GM21529 (cell line): ENCODE results near the gene ATXN10.
"Not testable (repeated sequence)": the region's sequence is repeated elsewhere in the genome, so short reads cannot be mapped to it uniquely, and the experiment has no call there.

ENCODE experiments used
- ATAC-seq: cut with Tn5 transposase; IDR thresholded peaks from one replicate; pipeline ENCODE4 v1.9.1; 2021; ENCODE audit not compliant: unreplicated experiment

Gene ATXN10

DNA sequence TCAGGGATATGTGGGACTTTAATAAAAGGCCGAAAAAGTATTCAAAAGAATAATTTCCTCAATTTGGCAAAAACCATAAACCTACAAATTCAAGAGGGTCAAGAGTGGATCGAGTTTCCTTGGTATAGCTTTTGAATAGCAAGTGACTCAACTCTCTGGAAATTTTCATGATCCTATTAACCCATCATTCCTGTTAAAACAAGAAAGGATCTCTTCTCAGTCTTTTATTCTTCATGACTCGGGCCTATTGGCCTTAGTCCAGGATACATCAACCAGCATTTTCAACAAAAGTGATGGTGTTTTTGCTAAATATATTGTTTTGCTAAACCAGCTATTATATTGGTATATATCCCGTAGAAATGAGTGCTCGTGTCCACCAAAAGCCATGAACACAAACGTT is 110.3 kb downstream of the ATXN10 start:
- ATAC-seq, result no peak

DNA sequence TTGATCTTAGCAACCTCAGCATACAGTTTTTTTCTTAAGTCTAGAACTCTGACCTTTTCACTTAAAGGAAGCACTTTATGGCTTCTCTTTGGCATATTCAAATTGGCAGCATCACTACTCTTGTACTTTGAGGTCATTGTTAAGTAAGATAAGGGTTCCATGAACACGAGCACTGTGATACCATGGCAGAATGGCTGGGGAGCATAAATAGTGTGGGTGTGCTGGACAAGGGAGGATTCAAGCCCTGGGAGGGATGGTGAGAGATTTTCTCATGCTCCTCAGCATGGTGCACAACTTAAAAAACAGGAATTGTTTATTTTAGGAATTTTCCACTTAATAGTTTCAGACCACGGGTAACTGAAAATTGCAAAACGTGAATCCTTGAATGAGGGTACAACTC is 111.4 kb downstream of the ATXN10 start:
- no peak for ATAC-seq

DNA sequence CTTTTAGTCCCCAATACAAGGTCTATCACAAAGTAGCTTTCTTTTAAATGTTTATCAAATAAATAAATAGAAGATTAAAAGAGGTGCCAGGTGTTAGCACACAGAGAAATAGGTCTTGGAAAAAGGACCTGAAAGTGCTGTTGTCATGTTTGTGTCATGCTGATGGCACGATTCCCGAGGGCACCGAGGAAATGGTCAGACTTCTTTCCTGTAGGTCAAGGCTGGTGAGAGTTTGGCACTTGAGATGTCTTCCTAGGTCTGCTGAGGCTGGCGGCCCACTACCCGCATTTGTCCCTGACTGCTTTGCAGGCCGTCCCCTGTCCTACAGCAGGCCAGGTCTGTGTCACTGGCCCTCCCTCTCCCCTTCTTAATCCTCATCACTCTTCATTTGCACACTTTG is 112.1 kb downstream of the ATXN10 start:
- no peak for ATAC-seq

DNA sequence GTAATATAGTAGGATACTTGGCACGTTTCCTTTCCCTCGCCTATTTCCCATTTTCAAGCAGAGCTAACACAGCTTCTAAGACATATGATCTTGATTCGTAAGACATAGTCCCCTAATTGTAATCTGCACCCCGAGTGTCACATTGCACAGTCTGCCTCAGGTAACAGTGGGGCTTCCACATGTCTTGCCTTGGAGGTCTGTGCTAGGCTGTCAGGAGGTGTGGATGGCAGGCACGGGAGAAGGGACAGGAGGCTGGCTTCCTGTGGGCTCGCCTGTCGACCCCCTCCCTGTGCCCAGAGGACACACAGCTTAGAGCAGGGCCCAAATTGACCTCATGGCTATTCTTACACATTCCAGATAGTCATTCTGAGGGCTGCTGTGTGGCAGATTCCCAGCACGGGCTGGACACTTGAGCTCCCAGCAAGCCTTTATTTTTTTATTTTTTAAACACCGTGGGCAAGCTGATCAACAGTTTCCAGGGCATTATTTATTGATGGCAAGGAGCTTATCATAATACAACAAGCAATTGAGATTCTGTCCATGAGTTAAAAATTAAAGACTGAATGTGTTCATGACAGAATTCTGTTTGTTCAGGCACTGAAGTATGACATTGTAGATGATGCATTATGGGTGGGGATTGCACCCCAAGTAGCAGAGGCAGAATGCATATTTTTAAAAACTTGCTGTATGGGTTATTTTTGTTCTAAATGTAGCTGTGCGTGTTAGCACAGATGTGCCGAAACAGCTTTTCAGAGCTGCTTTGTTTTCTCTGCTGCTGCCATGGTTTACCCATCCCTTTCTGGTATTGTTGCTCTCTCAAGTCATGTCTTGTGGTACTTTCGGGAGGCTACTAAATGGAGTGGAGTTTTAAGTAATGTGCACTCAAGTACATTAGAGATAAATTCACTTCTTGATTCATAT is 113.0 kb downstream of the ATXN10 start:
- ATAC-seq, result no peak

DNA sequence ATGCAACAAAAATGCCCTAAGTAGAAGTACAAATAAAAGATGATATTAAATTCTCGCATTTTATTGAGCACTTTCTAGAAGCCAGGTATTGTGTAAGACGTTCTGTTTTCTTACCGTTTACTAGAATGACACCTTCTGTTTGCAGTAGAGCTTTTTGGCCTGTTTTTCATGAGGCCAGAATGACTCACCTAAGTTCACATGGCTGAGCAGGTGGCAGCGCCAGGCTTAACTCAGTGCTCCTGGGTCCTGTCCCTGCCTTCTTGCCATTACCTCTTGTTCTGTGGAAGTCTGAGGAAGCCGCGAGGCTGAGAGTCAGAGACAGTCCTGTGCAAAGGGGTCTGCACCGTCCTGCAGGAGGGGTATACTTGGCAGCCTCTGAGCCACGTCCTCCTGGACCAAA is 113.8 kb downstream of the ATXN10 start:
- ATAC-seq, result no peak

DNA sequence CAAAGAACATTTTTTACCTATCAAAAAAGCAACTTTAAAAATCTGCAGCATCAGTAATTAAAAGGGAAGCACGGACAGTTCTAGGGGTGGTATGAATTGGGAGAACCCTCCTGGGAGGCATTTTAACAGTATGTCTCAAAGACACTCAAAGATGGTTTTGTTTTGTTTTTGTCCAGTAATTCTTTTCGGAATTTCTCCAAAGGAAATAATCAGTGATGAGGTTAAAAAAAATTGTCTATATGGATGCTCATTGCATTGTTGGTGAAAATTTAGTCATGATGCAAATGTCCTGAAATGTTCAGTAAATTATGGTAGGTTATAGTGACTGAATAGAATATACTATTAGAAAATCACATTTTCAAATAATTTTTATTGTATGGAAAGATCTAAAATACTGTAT is 115.1 kb downstream of the ATXN10 start:
- no peak for ATAC-seq

DNA sequence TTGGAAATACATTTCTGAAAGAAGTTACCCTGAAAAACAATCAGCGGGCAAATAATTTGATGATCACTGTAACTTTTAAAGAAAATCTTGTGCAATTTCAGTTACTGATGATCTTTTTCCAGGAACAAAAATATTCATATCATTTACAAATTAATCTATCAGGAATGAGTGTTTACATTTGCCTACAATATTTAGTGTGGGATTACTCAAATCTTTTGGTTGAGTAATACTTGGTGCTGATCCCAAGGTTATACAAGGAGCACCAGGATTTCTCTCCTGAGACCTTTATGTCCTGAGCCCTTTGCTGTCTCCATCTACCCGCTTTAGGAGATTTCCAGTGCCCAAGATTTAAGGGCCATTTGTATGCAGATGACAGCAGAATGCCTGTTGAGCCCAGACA is 116.1 kb downstream of the ATXN10 start:
- ATAC-seq, result no peak

DNA sequence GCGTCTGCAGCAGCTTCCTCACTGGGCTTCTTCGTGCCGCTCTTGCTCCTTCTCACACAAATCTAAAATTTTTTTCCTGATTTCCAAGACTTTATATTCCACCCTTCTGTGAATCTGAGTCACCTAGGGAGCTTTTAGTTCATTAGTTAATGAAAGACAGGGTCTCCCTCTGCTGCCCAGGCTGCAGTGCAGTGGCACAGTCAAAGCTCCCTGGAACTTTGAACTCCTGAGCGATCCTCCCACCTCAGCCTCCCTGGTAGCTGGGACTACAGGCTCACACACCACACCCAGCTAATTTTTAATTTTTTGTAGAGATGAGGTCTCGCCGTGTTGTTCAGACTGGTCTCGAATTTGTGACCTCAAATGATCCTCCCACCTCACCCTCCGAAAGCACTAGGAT is 116.9 kb downstream of the ATXN10 start:
- ATAC-seq, result no peak

DNA sequence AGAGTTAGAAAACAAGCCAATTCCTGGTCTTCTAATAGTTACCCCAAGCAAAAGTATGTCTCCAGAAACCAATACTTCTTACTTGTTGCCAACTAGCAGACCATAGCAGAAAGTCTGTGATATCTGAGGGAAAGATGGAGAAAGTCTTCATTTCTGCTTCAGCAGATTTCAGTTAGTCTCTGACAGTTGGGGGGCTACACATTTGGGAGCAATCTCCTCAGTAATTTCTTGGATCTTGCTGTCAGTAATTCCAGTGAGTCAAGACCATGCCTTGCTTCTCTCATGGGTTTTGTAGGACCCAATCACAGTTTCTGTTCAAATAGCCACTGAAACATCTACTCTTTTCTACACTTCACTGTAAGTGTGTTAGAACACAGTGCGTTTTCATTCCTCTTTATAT is 118.8 kb downstream of the ATXN10 start:
- no peak for ATAC-seq

DNA sequence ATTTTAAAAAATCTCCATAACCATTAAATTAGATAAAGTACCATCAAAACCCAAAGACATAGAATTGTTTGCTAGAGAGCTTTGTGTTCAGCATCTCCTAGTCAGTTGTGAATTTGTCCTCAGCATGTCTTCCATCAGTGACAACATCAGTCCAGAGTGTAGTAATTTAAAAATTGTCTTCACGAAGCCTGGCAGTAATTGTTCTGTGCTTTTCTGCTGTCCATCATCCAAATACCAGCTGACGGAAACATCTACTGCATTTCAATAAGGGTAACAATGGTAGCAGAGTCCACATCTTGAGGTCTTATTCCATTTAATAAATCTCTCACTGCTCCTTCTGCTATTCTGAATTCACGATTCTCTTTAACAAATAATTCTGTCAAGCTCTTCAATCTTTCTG is 121.5 kb downstream of the ATXN10 start:
- ATAC-seq, result no peak

DNA sequence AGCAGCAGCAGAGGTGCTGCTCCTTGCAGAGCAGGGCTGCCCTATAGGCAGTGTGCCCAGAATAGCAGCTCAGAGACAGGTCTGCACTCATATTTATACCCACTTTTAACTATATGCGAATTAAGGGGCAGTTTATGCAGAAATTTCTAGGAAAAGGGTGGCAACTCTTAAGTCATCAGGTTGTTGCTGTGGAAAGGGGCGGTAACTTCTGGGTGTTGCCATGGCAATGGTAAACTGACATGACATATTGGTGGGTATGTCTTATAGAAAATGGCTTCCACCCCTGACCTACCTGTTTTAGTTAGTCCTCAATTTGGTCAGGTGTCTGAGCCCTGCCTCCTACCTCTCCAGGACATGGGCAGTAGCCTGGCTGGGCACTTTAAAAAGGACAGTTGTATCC is 122.3 kb downstream of the ATXN10 start:
- no peak for ATAC-seq

DNA sequence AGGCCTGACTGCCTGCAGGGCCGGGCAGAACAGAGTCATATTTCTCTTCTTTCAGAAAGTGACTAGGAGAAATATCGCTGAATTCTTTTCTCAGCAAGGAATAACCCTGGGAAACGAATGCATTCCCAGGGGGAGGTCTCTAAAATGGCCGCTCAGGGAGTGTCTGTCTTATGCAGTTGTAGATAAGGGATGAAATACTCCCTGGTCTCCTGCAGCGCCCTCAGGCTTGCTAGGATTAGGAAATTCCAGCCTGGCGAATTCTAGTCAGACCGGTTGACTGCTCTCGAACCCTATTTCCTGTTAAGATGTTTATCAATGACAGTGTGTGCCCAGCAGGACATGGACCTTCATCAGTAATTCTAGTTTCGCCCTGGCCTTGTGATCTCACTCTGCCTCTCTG is 124.4 kb downstream of the ATXN10 start:
- not testable (repeated sequence) for ATAC-seq

DNA sequence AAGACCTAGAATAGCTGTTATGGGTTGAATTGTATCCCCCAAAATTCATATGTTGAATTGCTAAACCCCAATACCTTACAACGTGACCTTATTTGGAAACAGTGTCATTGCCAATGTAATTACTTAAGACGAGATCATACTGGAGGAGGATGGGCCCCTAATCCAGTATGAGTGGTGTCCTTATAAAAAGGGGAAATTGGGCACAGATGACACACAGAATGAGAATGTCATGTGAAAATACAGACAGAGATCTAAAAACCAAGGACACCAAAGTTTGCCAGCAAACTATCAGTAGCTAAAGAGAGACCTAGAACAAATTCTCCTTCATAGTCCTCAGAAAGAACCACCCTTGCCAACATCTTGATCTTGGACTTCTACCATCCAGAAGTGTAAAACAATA is 127.7 kb downstream of the ATXN10 start:
- ATAC-seq, result no peak

DNA sequence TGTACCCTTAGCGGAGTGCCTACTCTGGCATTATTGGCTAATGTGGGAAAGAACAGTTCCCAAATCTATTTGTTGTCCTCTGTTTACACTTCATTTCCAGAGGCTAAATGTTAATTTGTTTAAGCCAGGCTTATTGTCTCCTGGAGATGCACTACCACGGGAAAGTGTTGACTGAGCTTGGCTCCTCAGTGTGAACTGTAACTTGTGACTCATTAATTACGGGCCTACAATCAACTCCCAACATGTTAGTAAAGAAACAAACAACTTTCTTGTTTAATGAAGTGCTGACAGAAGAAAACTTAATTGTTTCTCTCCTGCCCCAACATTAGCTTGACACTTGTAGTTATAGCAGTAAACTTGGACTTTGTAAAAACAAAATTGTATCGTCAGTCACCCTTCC is 130.4 kb downstream of the ATXN10 start:
- ATAC-seq, result no peak

DNA sequence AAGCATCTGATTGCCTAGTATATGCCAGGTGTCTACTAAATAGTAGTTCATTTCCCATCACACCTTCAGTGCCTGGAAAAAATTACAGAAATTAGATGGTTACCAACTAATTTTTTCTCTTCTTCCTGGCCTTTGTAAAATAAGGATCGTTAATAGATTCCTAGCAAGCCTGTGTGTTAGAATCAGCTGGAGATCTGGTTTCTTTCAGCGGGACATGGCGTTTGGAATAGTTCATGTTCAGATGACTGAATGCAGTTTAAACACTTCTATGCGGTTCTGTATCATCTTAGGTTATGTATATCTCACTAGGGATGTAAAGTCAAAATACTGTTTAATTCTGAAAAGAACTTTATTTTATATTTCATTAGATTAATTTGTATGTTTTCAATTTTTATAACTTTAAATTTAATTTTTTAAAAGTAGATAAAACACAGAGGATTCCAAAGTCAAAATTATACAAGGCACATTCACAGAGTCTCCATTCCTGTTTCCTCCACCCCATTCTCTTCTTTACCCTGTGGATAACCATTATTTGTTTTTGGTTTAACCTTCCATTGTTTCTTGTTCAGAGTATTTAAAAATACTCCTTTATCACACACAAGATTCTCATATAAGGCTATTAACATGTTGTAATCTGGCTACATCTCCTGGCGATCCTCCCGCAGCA is 132.8 kb downstream of the ATXN10 start:
- no peak for ATAC-seq

DNA sequence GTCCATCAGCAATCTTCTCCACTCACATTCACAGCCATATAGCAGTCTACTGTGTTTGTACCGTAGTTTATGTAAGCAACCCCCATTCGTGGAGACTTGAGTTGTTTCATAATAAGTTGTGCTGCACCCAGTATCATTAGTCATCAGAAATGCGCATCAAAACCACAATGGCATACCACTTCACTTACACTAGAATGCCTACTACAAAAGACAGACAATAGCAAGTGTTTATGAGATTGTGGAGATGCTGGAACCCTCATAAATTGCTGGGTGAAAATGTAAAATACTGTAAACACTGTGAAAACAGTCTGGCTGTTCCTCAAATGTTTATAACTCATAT is 133.3 kb downstream of the ATXN10 start:
- ATAC-seq, result no peak

DNA sequence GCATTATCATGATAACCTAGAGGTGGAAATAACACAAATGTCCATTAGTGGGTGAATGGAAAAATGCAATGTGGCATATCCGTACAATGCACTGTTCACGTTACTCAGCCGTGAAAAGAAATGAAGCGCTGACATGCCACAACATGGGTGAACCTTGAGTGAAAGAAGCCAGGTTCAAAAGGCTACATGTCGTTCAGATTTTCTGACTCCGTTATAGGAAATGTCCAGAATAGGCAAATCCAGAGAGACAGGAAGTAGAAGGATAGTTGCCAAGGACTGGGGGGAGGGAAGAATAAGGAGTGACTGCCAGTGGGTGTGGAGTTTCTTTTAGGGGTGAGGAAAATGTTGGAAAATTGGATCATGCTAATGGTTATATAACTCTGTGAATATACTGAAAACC is 133.8 kb downstream of the ATXN10 start:
- no peak for ATAC-seq

DNA sequence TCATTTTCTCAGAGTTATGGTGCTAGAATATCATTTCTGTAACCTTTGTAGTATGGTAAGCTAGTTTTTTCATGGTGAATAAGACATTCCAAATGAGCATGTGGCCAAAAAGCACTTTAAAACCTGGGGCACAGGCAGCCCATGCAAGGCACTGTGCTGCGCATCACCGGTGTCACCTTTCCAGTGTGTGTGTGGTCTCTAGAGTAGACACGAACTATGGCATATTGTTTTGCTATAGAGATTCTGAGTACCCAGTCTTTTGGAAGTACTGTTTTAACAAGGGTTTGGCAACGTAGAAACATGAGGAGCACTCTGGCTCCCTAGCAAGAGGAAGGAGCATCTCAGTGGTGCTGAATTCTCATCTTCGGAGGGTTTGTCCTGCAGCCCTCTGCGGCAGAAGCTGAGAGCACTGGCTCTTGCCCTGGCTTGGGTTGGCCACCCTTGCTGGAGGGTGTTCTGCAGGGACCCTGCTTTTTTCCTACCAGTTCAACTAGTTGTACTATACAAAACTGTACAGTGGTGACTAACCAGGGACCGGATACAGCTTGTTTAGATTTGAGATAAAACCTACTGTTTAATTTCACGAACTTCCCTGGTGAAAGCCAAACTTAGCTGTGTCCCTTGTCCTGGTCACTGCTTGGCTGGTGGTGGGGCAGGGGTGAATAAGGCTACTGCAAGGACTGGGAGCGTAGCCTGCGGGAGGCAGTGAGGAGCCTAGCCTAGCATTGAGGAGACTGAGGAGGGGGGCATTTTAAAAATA is 135.7 kb downstream of the ATXN10 start:
- no peak for ATAC-seq

DNA sequence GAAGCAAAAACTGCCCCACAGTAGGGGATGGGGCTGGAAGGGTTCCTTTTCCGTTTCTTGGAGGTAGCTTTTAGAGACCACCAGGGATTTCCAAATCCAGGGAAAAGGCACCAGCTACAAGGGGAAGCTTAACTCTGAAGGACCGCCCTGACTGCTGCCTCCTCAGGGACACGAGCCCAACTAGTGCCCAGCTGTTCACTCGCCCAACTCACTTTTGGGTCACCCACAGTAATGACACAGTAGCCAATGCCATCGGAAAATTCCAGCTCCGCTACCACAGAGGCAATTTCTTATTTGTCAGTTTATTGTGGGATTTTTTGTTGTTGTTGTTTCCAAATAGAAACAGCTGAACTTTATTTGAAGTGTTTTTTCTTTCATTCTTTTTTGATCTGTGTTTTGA is 141.3 kb downstream of the ATXN10 start:
- no peak for ATAC-seq

DNA sequence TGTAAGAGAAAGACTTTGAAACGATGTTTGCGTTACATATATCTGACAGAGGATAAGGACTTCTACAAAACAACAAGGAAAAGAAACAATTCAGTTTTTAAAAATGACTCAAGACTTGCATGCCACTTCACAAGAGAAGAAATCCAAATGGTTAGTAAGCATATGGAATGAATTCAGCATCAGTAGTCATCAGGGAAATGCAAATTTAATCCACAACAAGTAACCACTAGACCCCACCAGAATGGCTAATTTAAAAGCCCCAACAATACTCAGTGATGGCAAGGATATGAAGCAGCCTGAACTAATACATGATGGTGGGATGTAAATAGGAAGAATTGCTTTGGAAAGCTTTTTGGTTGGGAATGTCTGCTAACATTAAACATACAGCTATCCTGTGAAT is 142.6 kb downstream of the ATXN10 start:
- ATAC-seq, result no peak

DNA sequence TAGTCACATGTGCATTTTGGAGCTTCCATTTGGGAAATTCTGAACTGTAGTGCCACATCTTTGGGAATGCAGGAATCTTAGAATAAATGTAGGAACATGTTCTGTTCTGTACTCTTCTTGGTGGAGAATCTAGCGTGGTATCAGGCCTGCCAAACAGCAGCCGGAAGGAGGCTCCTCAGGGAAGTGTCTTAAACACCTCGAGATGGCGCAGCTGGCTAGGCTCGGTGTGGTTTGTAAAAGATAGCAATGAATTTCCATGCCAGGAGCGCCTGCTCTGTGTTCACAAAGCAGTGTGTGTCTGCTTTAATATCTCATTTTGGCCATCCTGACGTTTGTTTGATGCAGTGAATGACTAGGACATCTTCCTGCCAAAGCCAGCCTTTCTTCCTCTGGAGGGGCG is 145.1 kb downstream of the ATXN10 start:
- ATAC-seq, result no peak
